Measurements from ENCODE around the gene LOXHD1. TPM values are rescaled to one million over a fixed set of nuclear protein-coding genes. Genes with fewer than 3 reads are reported as not detected.
A peak's percentile ranks its signal among the peaks of the same experiment; 100 is the strongest.

LOXHD1 gene
- polyA plus RNA-seq, 12 donors = 1.2 to 3.6 (median 2.1) TPM; not detected in 1

DNA sequence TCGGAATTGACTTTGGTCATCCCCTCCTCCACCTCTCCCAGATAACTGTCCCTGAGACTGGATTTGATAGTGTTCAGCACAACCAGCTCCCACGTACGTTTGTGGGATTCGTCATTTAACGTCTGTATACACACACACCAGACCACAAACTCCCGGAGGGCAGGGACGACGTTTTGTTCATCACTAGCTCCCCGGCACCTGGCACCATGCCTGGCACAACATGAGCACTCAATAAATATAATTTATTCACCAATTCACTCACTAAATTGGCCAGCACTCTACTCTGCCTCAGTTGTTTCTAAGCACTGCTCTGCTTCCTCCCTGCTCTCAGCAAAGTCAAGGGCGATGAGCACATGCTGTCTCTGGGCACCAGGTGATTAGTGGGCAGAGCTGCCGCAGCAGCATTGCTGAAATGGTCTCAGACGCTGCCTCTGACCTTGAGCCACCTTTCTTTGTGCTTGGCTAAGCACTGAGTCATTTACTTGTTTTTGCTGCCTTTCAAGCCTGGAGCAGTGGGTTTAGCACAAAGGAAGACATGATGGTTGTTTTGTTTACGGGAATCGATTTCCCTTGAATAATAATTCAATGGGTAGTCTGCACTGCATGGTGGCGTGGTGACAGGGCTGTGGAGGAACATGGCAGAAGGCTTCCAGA, 19.3 kb upstream of the LOXHD1 start:
- DNase-seq = no peak

DNA sequence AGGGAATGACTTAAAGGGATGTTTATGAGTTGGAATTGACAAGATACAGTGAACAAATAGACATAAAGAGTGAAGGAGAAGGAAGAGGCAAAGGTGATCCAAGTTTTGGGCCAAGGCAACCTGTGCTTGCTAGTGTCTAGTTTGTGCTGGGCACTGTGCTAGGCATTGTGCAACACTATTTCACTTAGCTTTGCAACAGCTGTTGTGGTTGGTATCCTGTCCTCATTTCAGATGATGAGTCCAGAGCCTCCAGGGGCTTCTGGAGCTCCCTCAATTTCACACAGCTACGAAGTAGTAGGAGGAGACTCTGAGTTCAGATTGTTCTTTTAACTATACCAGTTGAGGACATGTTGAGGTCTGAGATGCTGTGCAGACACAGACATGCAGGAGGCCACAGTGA, 18.1 kb upstream of the LOXHD1 start:
- DNase-seq = no peak

DNA sequence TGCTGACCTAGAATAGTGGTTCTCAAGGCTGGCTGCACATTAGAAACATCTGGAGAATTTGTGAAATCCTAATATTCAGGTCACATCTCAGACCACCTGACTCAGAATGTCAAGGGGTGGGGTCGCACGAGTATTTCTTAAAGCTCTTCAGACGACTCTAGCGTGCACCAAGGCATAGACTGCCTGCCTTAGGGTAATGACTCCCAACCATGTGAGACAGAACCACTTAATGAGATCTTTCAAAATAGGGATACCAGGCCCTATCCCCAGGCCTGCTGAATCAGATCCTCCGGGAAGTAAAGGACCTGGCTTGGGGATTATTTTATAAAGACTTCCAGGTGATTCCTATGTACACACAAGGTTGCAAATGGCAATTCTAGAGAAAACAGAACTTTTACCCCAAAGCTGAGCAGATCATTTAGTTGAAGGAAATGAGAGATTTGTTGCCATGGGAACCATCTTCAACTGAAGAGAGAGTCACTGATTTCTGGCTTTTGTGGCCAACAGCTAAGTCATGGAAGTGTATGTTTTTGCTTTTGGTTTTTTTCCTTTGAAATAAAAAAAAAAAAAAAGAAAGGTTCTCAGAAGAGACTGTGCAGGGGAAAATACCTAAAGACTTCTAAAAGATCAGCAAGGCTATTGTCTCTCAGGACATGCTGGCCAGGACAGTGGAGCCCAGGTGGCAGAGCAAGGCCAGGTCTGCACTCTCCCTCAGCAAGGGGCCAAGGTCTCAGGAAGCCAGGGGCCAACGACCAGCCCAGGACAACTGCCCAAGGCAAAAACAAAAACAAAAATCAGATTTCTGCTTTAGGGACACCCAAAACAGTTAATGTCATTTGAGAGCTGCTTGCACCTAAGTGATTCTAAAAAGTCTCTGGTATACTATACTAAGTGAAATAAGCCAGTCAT, 15.3 kb upstream of the LOXHD1 start:
- DNase-seq = no peak

DNA sequence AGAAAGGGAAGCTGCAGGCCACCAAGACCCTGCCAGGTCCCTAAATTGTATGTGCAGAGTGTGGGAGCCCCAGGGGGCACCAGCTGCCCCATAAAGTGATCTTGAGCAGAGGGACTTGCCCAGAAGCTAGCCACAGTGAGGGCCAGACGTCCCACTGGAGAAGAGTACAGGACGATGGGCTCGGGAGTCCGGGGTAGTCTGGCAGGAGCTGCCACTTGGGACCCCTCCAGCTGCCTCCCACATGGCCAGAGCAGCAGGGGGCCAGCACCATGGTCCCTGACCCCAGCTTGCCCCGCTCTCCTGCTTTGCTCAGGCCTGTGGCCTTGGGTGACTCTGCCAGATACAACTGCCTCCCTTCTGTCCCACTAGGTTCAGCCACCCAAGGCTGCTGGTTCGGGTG, 11.7 kb upstream of the LOXHD1 start:
- DNase-seq = no peak

DNA sequence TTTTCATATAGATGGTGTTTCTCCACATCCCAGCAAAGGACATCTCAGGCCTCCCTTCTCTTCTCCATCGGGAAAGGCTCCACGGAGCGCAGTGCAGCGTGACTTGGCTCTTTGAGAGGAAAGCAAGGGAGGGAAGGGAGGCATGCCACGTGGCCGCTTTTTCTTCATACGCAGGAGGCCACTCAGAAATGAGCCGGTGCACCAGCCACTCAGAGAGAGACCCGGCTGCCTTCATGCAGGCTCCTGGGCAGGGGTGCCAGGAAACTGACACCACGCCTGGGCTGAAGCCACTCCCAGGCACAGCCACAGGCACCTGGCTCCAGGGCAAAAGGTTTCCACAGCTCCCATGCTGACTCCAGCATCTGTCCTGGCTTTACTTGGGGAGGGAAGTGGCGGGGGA, 11.1 kb upstream of the LOXHD1 start:
- no peak for DNase-seq

DNA sequence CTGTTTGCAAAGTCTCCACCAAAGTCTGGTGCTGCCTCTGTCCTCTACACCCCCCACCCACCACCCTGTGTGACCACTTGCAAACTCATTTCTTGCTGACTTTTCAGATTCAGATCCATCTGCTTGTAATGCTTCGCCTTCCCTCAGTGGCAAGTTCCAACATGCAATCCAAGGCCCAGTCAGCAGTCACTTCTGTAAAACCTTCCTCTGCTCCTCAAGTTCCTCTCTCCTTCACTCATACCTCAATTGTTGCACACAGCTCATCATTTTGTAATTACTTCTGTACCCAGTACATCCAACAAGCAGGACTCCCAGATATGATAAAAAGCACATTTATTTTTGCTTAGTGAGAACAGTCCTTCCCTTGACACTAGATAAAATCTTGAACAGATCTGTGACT, 6.5 kb upstream of the LOXHD1 start:
- no peak for DNase-seq

- peak; percentile 5 for DNase-seq
These were observed 4.1 kb upstream of the LOXHD1 start for GRCh38 chr18:46660957-46661749.

DNA sequence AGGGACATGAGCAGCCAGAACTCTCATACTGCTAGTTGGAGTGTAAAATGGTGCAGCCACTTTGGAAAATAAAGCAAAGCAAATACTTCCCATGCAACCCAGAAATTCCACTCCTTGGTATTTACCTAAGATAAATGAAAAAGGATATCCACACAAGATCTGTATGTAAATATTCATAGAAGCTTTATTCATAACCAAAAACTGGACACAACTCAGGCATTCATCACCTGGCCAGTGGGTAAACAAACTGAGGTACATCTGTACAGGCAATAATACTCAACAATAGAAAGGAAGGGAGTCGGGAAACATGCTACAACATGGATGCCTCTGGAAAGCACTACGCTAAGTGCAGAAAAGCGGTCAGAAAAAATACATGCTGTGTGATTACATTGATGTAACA, 2.5 kb upstream of the LOXHD1 start:
- no peak for DNase-seq

GRCh38 chr18:46656326-46657114, 500 bp downstream of the LOXHD1 start:
- DNase-seq = no peak

- no peak for DNase-seq
These were observed 4.6 kb downstream of the LOXHD1 start for GRCh38 chr18:46652372-46652771.

DNA sequence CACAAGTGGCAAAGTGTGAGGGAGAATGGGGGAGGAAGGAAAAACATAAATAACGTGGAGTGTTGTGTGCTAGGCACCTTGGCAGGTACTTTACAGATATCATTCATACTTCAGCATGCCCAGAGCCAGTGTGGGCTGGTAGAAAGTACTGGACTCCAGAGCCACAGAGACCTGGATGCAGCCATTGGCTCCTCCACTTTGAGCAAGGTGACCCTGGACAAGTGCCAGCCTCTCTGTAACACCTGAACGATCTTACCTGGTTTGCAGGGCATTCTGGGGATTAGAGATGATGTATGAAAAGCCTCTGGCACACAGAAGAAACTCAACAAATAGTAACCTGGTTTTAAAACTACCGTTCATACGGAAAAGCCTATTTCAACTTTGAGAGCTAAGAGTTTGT, 6.3 kb downstream of the LOXHD1 start:
- DNase-seq = no peak

DNA sequence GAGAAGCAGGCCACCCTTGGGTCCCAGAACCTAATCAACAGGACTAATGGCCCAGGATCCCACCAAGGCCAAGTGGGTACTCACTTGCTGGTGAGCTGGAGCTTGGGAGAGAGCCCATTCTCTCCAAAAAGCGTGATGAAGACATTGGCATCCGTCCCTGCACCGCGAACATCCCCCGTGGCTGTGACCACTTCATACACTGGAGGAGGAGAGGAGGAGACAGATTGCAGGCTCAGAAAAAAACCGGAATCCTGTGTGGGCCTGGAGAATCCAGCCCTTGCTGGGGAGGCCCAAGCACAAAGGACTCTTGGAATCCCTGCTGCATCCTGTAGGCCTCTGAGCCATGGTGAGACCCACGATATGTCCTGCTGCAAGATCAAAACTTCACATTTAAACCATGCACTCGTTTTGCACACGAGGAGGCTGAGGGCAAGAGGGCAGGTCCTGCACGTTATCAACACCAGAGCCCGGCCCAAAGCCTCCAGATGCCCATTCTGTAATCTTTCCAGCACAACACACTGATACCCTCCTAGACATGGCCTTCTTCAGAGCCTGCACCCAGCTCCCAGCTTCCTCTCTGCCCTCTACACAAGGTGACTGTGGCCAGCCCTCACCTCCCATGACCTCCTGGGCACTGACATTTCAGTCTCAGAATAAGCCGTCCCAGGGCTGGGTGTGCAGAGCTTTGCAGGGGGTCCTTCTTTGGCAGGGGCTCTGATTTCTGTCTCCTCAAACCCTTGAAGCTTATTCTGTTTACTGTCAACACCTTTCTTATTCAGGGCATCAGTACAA, 7.8 kb downstream of the LOXHD1 start:
- no peak for DNase-seq

DNA sequence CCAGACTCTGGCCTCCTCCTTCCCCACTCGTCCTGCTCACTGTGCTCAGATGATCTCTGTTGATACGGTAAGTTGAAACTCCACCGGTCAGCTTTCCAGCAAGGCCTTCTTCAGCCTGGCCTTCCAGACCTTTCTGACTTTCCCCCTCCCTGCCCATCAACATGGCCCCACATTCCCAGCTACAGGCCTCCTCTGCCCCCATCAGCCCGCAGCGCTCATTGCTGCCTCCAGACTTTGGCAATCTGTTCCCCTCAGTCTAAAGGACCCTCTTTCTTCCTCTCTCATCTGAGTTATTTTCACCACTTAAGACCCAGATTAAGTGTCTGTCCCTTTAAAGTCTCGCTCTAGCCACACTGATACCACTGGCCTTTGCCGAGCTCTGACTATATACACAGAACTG, 10.6 kb downstream of the LOXHD1 start:
- no peak for DNase-seq

- DNase-seq = no peak
These were observed 14.5 kb downstream of the LOXHD1 start for GRCh38 chr18:46642561-46642960.

- DNase-seq = no peak
These were observed 15.1 kb downstream of the LOXHD1 start for GRCh38 chr18:46641917-46642316.

DNA sequence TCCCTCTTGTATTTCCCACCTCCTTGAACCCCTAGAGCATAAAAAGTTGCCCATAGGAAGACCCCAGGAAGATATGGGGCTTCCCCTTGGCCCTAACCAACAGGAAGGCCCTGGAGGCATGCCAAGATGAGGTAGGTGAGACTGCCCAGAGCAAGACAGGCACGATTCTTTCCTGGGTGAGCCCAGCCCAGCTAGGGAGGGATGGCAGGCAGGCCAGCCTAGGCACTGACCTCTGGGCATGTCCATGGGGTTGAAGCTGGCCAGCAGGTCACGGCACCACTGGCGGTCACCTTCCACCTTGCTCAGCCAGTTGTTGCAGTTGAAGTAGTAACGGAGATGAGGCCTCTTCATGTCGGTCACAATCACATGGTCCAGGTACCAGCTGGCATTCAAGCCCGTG, 17.6 kb downstream of the LOXHD1 start:
- DNase-seq = no peak

DNA sequence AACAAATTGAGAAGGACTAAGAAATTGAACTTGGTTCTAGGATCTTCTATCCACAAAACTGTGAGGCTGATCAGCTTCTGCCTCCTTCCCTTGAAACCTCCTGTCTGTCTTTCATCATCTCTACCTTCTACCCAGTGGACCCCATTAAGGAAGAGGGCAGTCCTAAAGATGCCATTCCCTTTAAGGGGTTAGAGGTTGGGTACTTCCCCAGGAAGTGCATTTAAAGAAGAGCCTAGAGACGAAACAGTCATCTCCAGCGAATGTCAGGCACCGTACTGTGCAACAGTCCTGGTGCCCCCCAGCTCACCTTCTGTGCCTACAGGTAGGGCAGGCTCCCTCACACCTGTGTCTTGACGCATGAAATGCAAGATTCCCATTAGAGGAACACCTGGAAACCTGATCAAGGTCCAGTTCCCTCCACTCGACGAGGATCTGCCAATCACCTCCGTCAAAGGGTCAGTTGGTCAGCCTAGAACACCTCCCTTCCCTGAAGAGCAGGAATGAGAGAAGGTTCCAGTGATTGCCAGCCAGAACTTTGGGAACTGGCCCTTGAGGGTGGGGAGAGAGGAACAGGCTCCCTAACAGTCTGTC, 20.9 kb downstream of the LOXHD1 start:
- DNase-seq = no peak

DNA sequence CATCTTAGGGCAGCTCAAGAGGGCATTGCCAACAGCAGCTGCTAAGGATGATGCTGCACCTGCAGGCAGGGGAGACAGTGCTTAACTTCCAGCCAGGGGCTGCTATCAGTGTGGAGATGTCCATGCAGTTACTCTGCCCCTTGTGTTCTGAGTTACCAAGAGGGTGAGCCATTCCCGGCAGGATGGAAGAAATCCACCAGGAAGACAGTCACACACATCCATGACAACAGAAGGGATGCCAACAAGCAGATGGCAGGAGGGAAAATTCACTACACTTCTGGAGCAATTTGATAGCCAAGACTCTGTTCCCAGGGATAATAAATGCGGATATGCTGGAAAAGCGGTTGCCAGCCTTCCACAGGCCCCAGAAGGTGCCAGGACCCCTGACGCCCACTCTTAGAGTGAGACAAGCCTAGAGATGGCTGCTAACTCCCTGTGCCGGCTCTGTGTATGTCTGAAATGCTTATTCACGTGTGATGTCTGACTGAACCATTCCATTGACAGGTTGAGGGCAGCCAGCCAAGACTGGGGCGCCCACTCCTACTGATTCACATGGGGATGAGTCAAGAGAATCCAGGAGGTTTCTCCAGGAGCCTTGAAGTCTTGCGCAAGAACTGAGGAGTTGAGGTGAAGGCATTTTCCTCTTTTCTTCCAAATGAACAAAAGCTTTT, 24.5 kb downstream of the LOXHD1 start:
- DNase-seq = no peak

DNA sequence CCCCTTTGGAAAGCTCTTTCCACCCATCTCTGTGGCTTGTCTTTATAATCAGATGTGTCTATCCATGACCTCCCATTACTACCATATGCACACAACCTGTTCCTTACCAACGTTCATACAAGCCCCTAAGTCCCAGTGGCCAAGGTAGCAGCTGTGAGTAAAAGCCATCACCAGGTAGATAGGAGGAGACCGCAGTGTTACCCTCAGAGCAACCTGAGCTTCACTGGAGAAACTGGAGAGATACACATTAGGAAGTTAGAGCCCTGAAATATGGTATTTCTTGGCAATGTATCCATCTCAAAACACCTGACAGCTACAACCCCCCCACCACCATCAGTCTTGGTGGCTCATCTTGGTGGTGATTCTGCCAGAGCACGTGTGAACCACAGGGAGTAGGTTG, 26.0 kb downstream of the LOXHD1 start:
- no peak for DNase-seq

- DNase-seq = no peak
These were observed 26.9 kb downstream of the LOXHD1 start for GRCh38 chr18:46630160-46630559.

Data from muscle of arm (tissue), 12 donors.